Endothelial cell of umbilical vein (primary cell): ENCODE results near the gene FXYD3. TPM values are rescaled to one million over a fixed set of nuclear protein-coding genes. Genes with fewer than 3 reads are reported as not detected.

Experiments used
- BruUV-seq: library from RNA; stranded (reverse); fragments of 400-500 nt; replicated peaks from 2 replicates; lab custom pipeline; 2021; lab: Mats Ljungman, UMichigan
- CTCF ChIA-PET: fragments of 300-600, 350-600 bp; sonication (Branson Sonifier 250); formaldehyde crosslinking; loops from one replicate; lab custom pipeline; 2021; ENCODE audit warnings: antibody characterized with exemption, inconsistent platforms; lab: Charles Lee
- POLR2A ChIA-PET: fragments of 300-600, 350-600 bp; sonication (Branson Sonifier 250); formaldehyde crosslinking; loops from one replicate; lab custom pipeline; 2021; ENCODE audit warnings: antibody characterized with exemption, inconsistent platforms; lab: Charles Lee
- DNase-seq: peaks from one replicate; pipeline ENCODE4 v3.0.0-alpha.2; 2011; ENCODE audit warnings: low read depth, low spot score
- FAIRE-seq: peaks from 2 replicates; lab custom pipeline; 2011; peaks lifted over from hg19 to GRCh38; lab: Jason Lieb, UNC
- H2AFZ ChIP-seq: 2 replicates; pipeline ENCODE4 v1.6.0; 2012; ENCODE audit warnings: low read depth, low read length, control low read depth, inconsistent platforms
- H3K27ac ChIP-seq: 2 replicates; pipeline ENCODE4 v1.5.1; 2011; ENCODE audit warnings: low read depth, mild to moderate bottlenecking, control low read depth, low read length, moderate library complexity; ENCODE audit not compliant: insufficient read depth
- H3K27me3 ChIP-seq, 2 experiments: 2 replicates each; pipeline versions ENCODE4 v1.6.0 to v1.6.1; 2011; ENCODE audit warnings: low read length in 2 of 2, mixed read lengths in 1 of 2; ENCODE audit not compliant: control insufficient read depth in 2 of 2, insufficient read depth in 2 of 2
- H3K36me3 ChIP-seq, 2 experiments: 2 replicates in 1 of 2; 3 replicates in 1 of 2; pipeline ENCODE4 v1.5.1; 2011; ENCODE audit warnings: low read length in 2 of 2, mild to moderate bottlenecking in 1 of 2, moderate library complexity in 1 of 2; ENCODE audit not compliant: control insufficient read depth in 2 of 2, insufficient read depth in 2 of 2; ENCODE audit errors: extremely low read depth in 1 of 2
- H3K4me1 ChIP-seq: 3 replicates; pipeline ENCODE4 v1.5.1; 2011; ENCODE audit warnings: mild to moderate bottlenecking, low read length; ENCODE audit not compliant: control insufficient read depth, insufficient read depth; ENCODE audit errors: extremely low read depth
- H3K4me2 ChIP-seq: 2 replicates; pipeline ENCODE4 v1.6.1; 2011; ENCODE audit warnings: low read length, control low read depth, mixed read lengths; ENCODE audit not compliant: insufficient read depth
- H3K4me3 ChIP-seq, 3 experiments: fragments of 200-600 bp in 1 of 3; sonication (generic), shearing (Covaris generic) in 1 of 3; replicated peaks in 1 of 3; 2 replicates each; pipeline ENCODE4 v1.5.1; 2011 to 2016; ENCODE audit warnings: control low read depth in 3 of 3, low read length in 3 of 3, mild to moderate bottlenecking in 2 of 3, inconsistent platforms in 1 of 3, low read depth in 1 of 3, moderate library complexity in 1 of 3; ENCODE audit not compliant: insufficient read depth in 1 of 3
- H3K79me2 ChIP-seq: 2 replicates; pipeline ENCODE4 v1.6.0; 2012; ENCODE audit warnings: low read length, inconsistent platforms; ENCODE audit not compliant: control insufficient read depth, insufficient read depth
- H3K9ac ChIP-seq: replicated peaks from 2 replicates; pipeline ENCODE3; 2011; ENCODE audit warnings: low read length, control low read depth; ENCODE audit not compliant: insufficient read depth; ENCODE audit errors: extremely low read depth
- H3K9me1 ChIP-seq: replicated peaks from 3 replicates; pipeline ENCODE4 v1.6.0; 2011; ENCODE audit warnings: mild to moderate bottlenecking, low read length; ENCODE audit not compliant: control insufficient read depth, insufficient read depth; ENCODE audit errors: extremely low read depth
- H3K9me3 ChIP-seq: replicated peaks from 2 replicates; pipeline ENCODE4 v1.5.1; 2012; ENCODE audit warnings: low read length, inconsistent platforms; ENCODE audit not compliant: control insufficient read depth, insufficient read depth
- H4K20me1 ChIP-seq: replicated peaks from 2 replicates; pipeline ENCODE3; 2011; ENCODE audit warnings: mild to moderate bottlenecking, low read length; ENCODE audit not compliant: control insufficient read depth, insufficient read depth; ENCODE audit errors: extremely low read depth
- CTCF ChIP-seq, 2 donors: IDR thresholded peaks; 1 replicate in 1 of 2; 2 replicates in 1 of 2; pipeline ENCODE4 v1.5.1; 2011; ENCODE audit warnings: low read length in 2 of 2, mild to moderate bottlenecking in 2 of 2, moderate library complexity in 2 of 2, control low read depth in 1 of 2, inconsistent platforms in 1 of 2, low read depth in 1 of 2; ENCODE audit not compliant: insufficient read depth in 1 of 2; ENCODE audit errors: extremely low read depth in 1 of 2
- EZH2 ChIP-seq: IDR thresholded peaks from 2 replicates; pipeline ENCODE4 v1.6.1; 2012; ENCODE audit warnings: borderline replicate concordance, low read depth, mild to moderate bottlenecking, moderate library complexity, low read length, inconsistent platforms; ENCODE audit not compliant: severe bottlenecking
- FOS ChIP-seq: IDR thresholded peaks from 2 replicates; pipeline ENCODE4 v1.6.1; 2011; ENCODE audit warnings: mild to moderate bottlenecking, low read length, moderate library complexity, borderline replicate concordance; ENCODE audit not compliant: insufficient read depth
- GATA2 ChIP-seq: IDR thresholded peaks from 2 replicates; pipeline ENCODE4 v1.7.0; 2011; ENCODE audit warnings: low read depth, mild to moderate bottlenecking, moderate library complexity, mixed read lengths, low read length; ENCODE audit not compliant: insufficient read length, insufficient read depth
- JUN ChIP-seq: IDR thresholded peaks from 2 replicates; pipeline ENCODE4 v1.6.1; 2011; ENCODE audit warnings: borderline replicate concordance, low read depth; ENCODE audit not compliant: insufficient read length, insufficient read depth
- MAX ChIP-seq: IDR thresholded peaks from 2 replicates; pipeline ENCODE4 v1.6.1; 2011; ENCODE audit not compliant: insufficient read depth, insufficient read length
- MYC ChIP-seq: IDR thresholded peaks from one replicate; pipeline ENCODE4 v1.6.1; 2011; ENCODE audit warnings: mild to moderate bottlenecking, low read depth, low read length
- POLR2A ChIP-seq: IDR thresholded peaks from 2 replicates; pipeline ENCODE4 v1.6.1; 2012; ENCODE audit warnings: low read depth, mild to moderate bottlenecking, control low read depth, low read length
- POLR2AphosphoS5 ChIP-seq: IDR thresholded peaks from 2 replicates; pipeline ENCODE4 v1.6.1; 2012; ENCODE audit warnings: low read depth, mild to moderate bottlenecking, control low read depth, low read length, moderate library complexity; ENCODE audit not compliant: insufficient read depth
- dilution Hi-C: fragments of 300-500 bp; cut with MboI; formaldehyde crosslinking; loops from one replicate; pipeline ENCODE4 v1.15.0; 2019; ENCODE audit warnings: low sequenced_read_pairs; ENCODE audit not compliant: extremely low pct_ligation_motif_present
- intact Hi-C: fragments of 100-400 bp; cut with micrococcal nuclease; formaldehyde crosslinking; loops from one replicate; pipeline ENCODE4 v1.10.0; 2022
- polyA plus RNA-seq, 4 experiments: library from polyadenylated mRNA; depleted of rRNA in 3 of 4; stranded (reverse) in 3 of 4; unstranded in 1 of 4; fragments of >200 nt; gene quantifications; 2 replicates each; pipeline versions ENCODE4 v1.2.1 to v1.2.3, GENCODE V29; 2011 to 2012; ENCODE audit warnings: missing spikeins in 1 of 4
- total RNA-seq: library from RNA; stranded (reverse); gene quantifications from 2 replicates; pipeline ENCODE4 v1.2.3, GENCODE V29; 2021

Gene FXYD3
- total and polyA plus RNA-seq, 2 donors (not counting 3 experiments of a cell fraction or from before 2014, with no cell fraction given) = not detected

GRCh38 chr19:35085947-35086346, 29.7 kb upstream of the FXYD3 start:
- Histone ChIP-seq H3K9me1 (no peaks in the 10 kb centered on the region), H3K4me3 (no peak overlapping the region), H3K27ac (no peak overlapping the region), H3K9me3 (no peaks in the 10 kb centered on the region), H3K4me1 (no peaks in the 10 kb centered on the region), H3K27me3 (peaks cover 1 to 2% of the 10 kb centered on the region in 2 experiments), H3K9ac (no peak overlapping the region), H2AFZ (no peak overlapping the region), H3K36me3 (no peaks in the 10 kb centered on the region), H3K4me2 (no peak overlapping the region), H3K79me2 (no peaks in the 10 kb centered on the region), H4K20me1 (no peaks in the 10 kb centered on the region)
- ChIA-PET CTCF (interaction anchor here (1.3 to 2.9 kb wide), 4 partner anchors 16 to 49 kb away, joined by 6 to 15 read pairs (median 11); partner anchors contain the start of gene LGI4), POLR2A (no interaction called here)
- dilution Hi-C loops (no loop called here), intact Hi-C loops (no loop called here)
- no peak for TF ChIP-seq POLR2A
- no peak for TF ChIP-seq FOS
- TF ChIP-seq POLR2AphosphoS5 = no peak
- no peak for TF ChIP-seq GATA2
- TF ChIP-seq CTCF (IDR thresholded peaks at IDR 0.05; ENCODE audit: extremely low read depth in 1 of 2, insufficient read depth in 1 of 2, low read depth in 1 of 2, low read length in 2 of 2) = no peak
- no peak for TF ChIP-seq EZH2
- no peak for TF ChIP-seq JUN
- no peak for TF ChIP-seq MAX
- no peak for TF ChIP-seq MYC
- no TSS peak for BruUV-seq
- FAIRE-seq = no peak
- no peak for DNase-seq
